Measurements from ENCODE around the gene WDR47. TPM values are rescaled to one million over a fixed set of nuclear protein-coding genes. Genes with fewer than 3 reads are reported as not detected.
A peak's percentile ranks its signal among the peaks of the same experiment; 100 is the strongest.

WDR47 gene
- total RNA-seq, 1 experiment from 2014 or later = 6.6 TPM

DNA sequence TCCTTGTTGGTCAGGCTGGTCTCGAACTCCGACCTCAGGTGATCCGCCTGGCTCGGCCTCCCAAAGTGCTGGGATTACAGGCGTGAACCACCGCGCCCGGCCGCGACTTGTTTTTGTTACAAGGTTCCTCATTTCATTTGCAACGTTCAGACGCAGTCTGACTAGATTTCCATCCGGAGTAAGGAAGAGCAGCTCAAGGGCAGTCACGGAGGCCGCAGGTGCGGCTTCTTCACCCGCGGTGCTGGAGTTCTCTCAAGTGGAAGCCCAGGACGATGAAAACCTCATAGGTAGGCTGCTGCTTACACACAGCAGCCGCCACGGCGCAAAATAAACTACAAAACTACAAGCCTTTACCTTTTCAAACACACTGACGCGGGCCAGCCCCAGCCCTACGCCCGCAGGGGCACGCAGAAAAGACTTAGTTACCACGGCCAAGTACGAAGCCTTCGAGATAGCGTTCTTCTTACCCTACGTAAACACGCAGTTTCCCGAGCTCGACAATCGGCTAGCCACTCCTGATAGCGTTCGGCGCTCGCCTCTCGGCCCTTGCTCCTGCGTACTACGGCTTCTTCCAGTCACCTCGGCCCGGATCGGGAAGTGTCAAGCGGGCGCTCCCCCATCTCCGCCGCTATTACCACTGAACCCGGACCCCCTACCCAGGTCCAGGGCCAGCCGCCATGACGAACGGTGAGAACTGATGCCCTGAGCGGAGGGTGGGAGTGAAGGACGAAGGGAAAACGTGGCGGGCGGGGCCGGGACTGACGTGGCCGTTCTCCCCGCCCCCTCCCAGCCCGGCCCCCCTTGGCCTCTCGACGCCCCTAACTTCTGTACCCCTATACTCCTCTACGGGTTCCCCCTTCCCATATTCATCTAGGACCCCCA lies 48.5 kb upstream of the WDR47 start, which contains the start of gene TMEM167B:
TMEM167B (plus strand) TSS at position 569 of the 882 bp plus-strand sequence; CDS start at position 678, 109 bp downstream.
- Histone ChIP-seq H3K9me3 (ENCODE audit: control insufficient read depth, low read depth, low read length) (no peaks in the 10 kb centered on the region), H2BK5ac (ENCODE audit: insufficient read length, low read length) (no peak within 1 kb of the TSS), H4K20me1 (ENCODE audit: control insufficient read depth, insufficient read depth, insufficient read length) (no peaks in the 10 kb centered on the region), H3K79me1 (ENCODE audit: insufficient read depth, low read depth, low read length, poor library complexity, severe bottlenecking) (no peaks in the 10 kb centered on the region), H3K27me3 (ENCODE audit: insufficient read depth, low read length) (no peaks in the 10 kb centered on the region), H2BK15ac (ENCODE audit: low read depth, low read length) (no peak within 1 kb of the TSS), H4K5ac (ENCODE audit: insufficient read length, low read depth, low read length) (no peak within 1 kb of the TSS), H4K91ac (ENCODE audit: insufficient read length, low read depth, low read length) (no peak within 1 kb of the TSS), H3T11ph (ENCODE audit: low read length) (no peak within 1 kb of the TSS), H3K14ac (ENCODE audit: insufficient read depth, low read length) (no peak within 1 kb of the TSS), H2BK12ac (ENCODE audit: insufficient read length, low read depth, low read length) (no peak within 1 kb of the TSS), H3K23me2 (ENCODE audit: insufficient read length, low read depth, low read length, poor library complexity, severe bottlenecking) (peaks cover 6% of the 10 kb centered on the region), H3K23ac (ENCODE audit: insufficient read length, low read depth, low read length) (no peak within 1 kb of the TSS), H2AFZ (ENCODE audit: low read length) (peak within 1 kb of the TSS; percentile 84), H3K27ac (ENCODE audit: insufficient read length, low read depth, low read length) (peak within 1 kb of the TSS; percentile 1), H4K8ac (replicated peaks; ENCODE audit: insufficient read length, low read depth, low read length) (no peak within 1 kb of the TSS), H2BK120ac (ENCODE audit: low read depth, low read length, poor library complexity, severe bottlenecking) (no peak within 1 kb of the TSS), H3K79me2 (ENCODE audit: insufficient read depth, low read length) (0 out of 2 replicates have a peak, but pooled peaks cover 2% of the 10 kb centered on the region), H3K56ac (ENCODE audit: insufficient read length, low read depth, low read length) (no peak within 1 kb of the TSS), H2BK20ac (ENCODE audit: low read depth, low read length, poor library complexity, severe bottlenecking) (no peak within 1 kb of the TSS), H3K4me2 (ENCODE audit: insufficient read depth, insufficient read length, low read length) (peak within 1 kb of the TSS; percentile 42), H3K4me1 (ENCODE audit: insufficient read depth, low read length) (no peaks in the 10 kb centered on the region), H2AK5ac (ENCODE audit: insufficient read length, low read length) (no peak within 1 kb of the TSS), H3K4ac (ENCODE audit: low read depth, low read length) (no peak within 1 kb of the TSS), H3K18ac (ENCODE audit: insufficient read length, low read depth, low read length) (no peak within 1 kb of the TSS), H3K9ac (ENCODE audit: extremely low read depth, insufficient read length, low read length) (peak within 1 kb of the TSS; percentile 82)
- Mint-ChIP-seq H3K36me3 (ENCODE audit: insufficient read depth in 1 of 3, low read depth in 3 of 3) (peaks cover 0 to 17% (median 13%) of the 10 kb centered on the region in 3 experiments; a peak in 5 of 7 replicates), H3K27ac (peak within 1 kb of the TSS; percentile 94 to 97 (median 96)), H3K4me3 (peak within 1 kb of the TSS; percentile 91 to 92), H3K4me1 (peaks cover 20 to 24% of the 10 kb centered on the region in 2 experiments), H3K27me3 (ENCODE audit: low read depth) (no peaks in the 10 kb centered on the region; the same call in 1 of the 2 replicates), H3K9me3 (no peaks in the 10 kb centered on the region; a peak in 1 of 5 replicates)
- WGBS (ENCODE audit: extremely low coverage, insufficient read length, low lambda C conversion rate) = no CpG with 5 or more reads among the region's 67 CpGs
- peak; percentile 95 for DNase-seq
- TF ChIP-seq, protein P1, sequence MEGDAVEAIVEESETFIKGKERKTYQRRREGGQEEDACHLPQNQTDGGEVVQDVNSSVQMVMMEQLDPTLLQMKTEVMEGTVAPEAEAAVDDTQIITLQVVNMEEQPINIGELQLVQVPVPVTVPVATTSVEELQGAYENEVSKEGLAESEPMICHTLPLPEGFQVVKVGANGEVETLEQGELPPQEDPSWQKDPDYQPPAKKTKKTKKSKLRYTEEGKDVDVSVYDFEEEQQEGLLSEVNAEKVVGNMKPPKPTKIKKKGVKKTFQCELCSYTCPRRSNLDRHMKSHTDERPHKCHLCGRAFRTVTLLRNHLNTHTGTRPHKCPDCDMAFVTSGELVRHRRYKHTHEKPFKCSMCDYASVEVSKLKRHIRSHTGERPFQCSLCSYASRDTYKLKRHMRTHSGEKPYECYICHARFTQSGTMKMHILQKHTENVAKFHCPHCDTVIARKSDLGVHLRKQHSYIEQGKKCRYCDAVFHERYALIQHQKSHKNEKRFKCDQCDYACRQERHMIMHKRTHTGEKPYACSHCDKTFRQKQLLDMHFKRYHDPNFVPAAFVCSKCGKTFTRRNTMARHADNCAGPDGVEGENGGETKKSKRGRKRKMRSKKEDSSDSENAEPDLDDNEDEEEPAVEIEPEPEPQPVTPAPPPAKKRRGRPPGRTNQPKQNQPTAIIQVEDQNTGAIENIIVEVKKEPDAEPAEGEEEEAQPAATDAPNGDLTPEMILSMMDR (conservative IDR thresholded peaks at IDR 0.05) = no peak
